CD4-positive, alpha-beta T cell (primary cell): ENCODE results near the gene PTGFRN. TPM values are rescaled to one million over a fixed set of nuclear protein-coding genes. Genes with fewer than 3 reads are reported as not detected.

Experiments used
- ATAC-seq: fragments of 200-7000 bp; cut with Tn5 transposase; one replicate; pipeline ENCODE4 v1.10.0; 2022; ENCODE audit warnings: mild to moderate bottlenecking; ENCODE audit not compliant: poor library complexity
- CTCF ChIA-PET: fragments of 350-600 bp; sonication (Branson Sonifier 250); formaldehyde crosslinking; loops from one replicate; lab custom pipeline; 2021; ENCODE audit warnings: antibody characterized with exemption, inconsistent platforms; lab: Charles Lee
- POLR2A ChIA-PET: fragments of 350-600 bp; sonication (Branson Sonifier 250); formaldehyde crosslinking; loops from one replicate; lab custom pipeline; 2021; ENCODE audit warnings: antibody characterized with exemption, inconsistent platforms; lab: Charles Lee
- DNase-seq, 14 experiments: peaks; one replicate each; pipeline ENCODE4 v3.0.0-alpha.2; 2013 to 2020; ENCODE audit warnings: mixed read lengths in 2 of 14
- H3K27ac ChIP-seq, 2 donors: one replicate each; pipeline versions ENCODE4 v1.5.1 to v1.7.0; 2013; ENCODE audit warnings: low read length in 2 of 2, low read depth in 1 of 2, mild to moderate bottlenecking in 1 of 2
- H3K27me3 ChIP-seq, 2 experiments: 1 replicate in 1 of 2; 2 replicates in 1 of 2; pipeline versions ENCODE4 v1.6.1 to v1.7.0; 2013; ENCODE audit warnings: low read length in 2 of 2, control low read depth in 1 of 2, mild to moderate bottlenecking in 1 of 2, moderate library complexity in 1 of 2; ENCODE audit not compliant: insufficient read depth in 2 of 2, control insufficient read depth in 1 of 2
- H3K36me3 ChIP-seq: one replicate; pipeline ENCODE4 v1.6.1; 2013; ENCODE audit warnings: low read length, control low read depth; ENCODE audit not compliant: insufficient read depth
- H3K4me1 ChIP-seq: one replicate; pipeline ENCODE4 v1.6.1; 2013; ENCODE audit warnings: low read length, control low read depth; ENCODE audit not compliant: insufficient read depth
- H3K4me3 ChIP-seq: one replicate; pipeline ENCODE4 v1.5.1; 2013; ENCODE audit warnings: mild to moderate bottlenecking, low read length, moderate library complexity
- H3K9me3 ChIP-seq, 2 experiments: 1 replicate in 1 of 2; 2 replicates in 1 of 2; pipeline versions ENCODE4 v1.6.1 to v1.7.0; 2013; ENCODE audit warnings: low read length in 2 of 2, mild to moderate bottlenecking in 2 of 2, control low read depth in 1 of 2, moderate library complexity in 1 of 2; ENCODE audit not compliant: control insufficient read depth in 1 of 2, insufficient read depth in 1 of 2
- H3K27ac Mint-ChIP-seq: one replicate; pipeline ENCODE4 v1.8.0; 2020; ENCODE audit warnings: mixed read lengths
- H3K27me3 Mint-ChIP-seq: one replicate; pipeline ENCODE4 v1.8.0; 2021; ENCODE audit warnings: mixed read lengths
- H3K36me3 Mint-ChIP-seq: one replicate; pipeline ENCODE4 v1.8.0; 2021; ENCODE audit warnings: low read depth, mixed read lengths
- H3K4me1 Mint-ChIP-seq: one replicate; pipeline ENCODE4 v1.8.0; 2021; ENCODE audit warnings: low read depth, mixed read lengths
- H3K4me3 Mint-ChIP-seq: one replicate; pipeline ENCODE4 v1.8.0; 2020; ENCODE audit warnings: mild to moderate bottlenecking, mixed read lengths
- H3K9me3 Mint-ChIP-seq: one replicate; pipeline ENCODE4 v1.8.0; 2020; ENCODE audit warnings: mixed read lengths
- CTCF ChIP-seq: fragments of 200-600 bp; IDR thresholded peaks from one replicate; pipeline ENCODE4 v1.8.0; 2022; ENCODE audit warnings: antibody characterized with exemption, mild to moderate bottlenecking
- intact Hi-C, 2 experiments: fragments of 100-400 bp; cut with DNase I in 1 of 2; cut with micrococcal nuclease in 1 of 2; formaldehyde crosslinking; loops; one replicate each; pipeline versions ENCODE4 v1.15.1 to v1.9.0; 2023 to 2025; cut with DNase I, micrococcal nuclease
- total RNA-seq, 174 experiments: library from RNA in 2 of 174; stranded (reverse) in 2 of 174; gene quantifications; one replicate each; pipeline ENCODE4 v1.2.3 and lab custom pipeline; 2021 to 2026

The PTGFRN gene
- total RNA-seq, 2 experiments from 2014 or later: 0.38 to 0.45 TPM

DNA sequence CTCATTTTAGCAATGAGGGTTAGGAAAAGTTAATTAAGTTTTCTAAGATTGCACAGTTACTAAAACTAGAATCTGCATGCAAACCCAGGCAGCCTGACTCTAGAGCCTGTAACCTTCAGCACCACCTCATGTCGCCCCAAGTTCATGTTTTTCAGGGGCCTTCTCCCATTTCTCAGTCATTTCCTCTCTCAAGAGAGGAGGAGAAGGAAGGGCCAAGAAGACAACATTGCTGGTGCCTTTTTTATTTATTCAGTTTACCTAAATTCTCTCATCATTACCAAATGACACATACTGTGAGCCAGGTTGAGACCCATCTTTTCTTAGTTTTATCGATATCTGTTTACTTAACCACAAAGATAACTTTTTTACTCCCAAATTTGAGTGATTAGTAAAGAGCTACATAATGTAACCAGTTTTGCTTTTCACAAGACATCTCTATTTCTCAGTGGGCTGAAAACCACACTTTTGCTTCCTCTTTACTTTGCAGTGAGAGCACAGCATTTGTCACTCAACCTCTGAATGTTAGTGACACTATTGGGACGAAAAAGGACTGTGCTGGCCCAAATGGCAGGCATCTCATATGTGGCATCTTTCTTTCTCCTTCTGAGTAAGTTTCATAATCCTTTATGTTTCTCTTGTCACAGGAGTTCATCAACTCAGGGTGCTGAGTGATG lies 91.7 kb downstream of the PTGFRN start, which contains the start of gene CD101:
CD101 (plus strand) TSS at position 507 of the 674 bp plus-strand sequence; CDS start at position 565, 58 bp downstream.
- Histone ChIP-seq H3K36me3 (no peaks in the 10 kb centered on the region), H3K4me3 (no peak within 1 kb of the TSS), H3K9me3 (no peaks in the 10 kb centered on the region), H3K4me1 (peaks cover 28% of the 10 kb centered on the region), H3K27ac (peak within 1 kb of the TSS in 1 of 2 donors; percentile 39), H3K27me3 (no peaks in the 10 kb centered on the region)
- intact Hi-C loops: loop anchor here in 1 of 2 experiments (2.0 kb wide), 1 partner anchor 15 kb away; no protein-coding TSS in a partner anchor
- no peak for TF ChIP-seq CTCF
- Mint-ChIP-seq H3K27me3 (no peaks in the 10 kb centered on the region), H3K4me3 (peak within 1 kb of the TSS; percentile 62), H3K4me1 (peaks cover 56% of the 10 kb centered on the region), H3K36me3 (no peaks in the 10 kb centered on the region), H3K27ac (peak within 1 kb of the TSS; percentile 76), H3K9me3 (peaks cover 3% of the 10 kb centered on the region)
- DNase-seq (peak in 3 of 14 experiments; percentile 43 to 52 (median 44)), ATAC-seq (peak; percentile 64)
- CTCF ChIA-PET: interaction anchor here (0.6 to 1.2 kb wide), 2 partner anchors 93 to 427 kb away, joined by 3 to 4 read pairs; no protein-coding TSS in a partner anchor
- POLR2A ChIA-PET: interaction anchor here (0.6 to 2.8 kb wide), 8 partner anchors 8 to 263 kb away, joined by 3 to 30 read pairs (median 4); partner anchors contain the start of gene TTF2

- peak overlapping the region; percentile 62 for H3K4me3 Mint-ChIP-seq
- Histone ChIP-seq H3K27ac (no peak overlapping the region), H3K9me3 (no peaks in the 10 kb centered on the region), H3K36me3 (no peaks in the 10 kb centered on the region), H3K4me1 (peaks cover 38% of the 10 kb centered on the region), H3K4me3 (no peak overlapping the region), H3K27me3 (no peaks in the 10 kb centered on the region)
- H3K27ac Mint-ChIP-seq: peak overlapping the region; percentile 76
- ChIA-PET POLR2A (interaction anchor here (2.2 kb wide), 1 partner anchor 16 kb away, joined by 11 read pairs; no protein-coding TSS in a partner anchor), CTCF (interaction anchor here (0.5 kb wide), 1 partner anchor 20 kb away, joined by 4 read pairs; no protein-coding TSS in a partner anchor)
- no peaks in the 10 kb centered on the region for H3K36me3 Mint-ChIP-seq
- H3K9me3 Mint-ChIP-seq: peaks cover 3% of the 10 kb centered on the region
- no peaks in the 10 kb centered on the region for H3K27me3 Mint-ChIP-seq
- peaks cover 72% of the 10 kb centered on the region for H3K4me1 Mint-ChIP-seq
- DNase-seq: peak in 2 of 14 experiments; percentile 35 to 39
- no peak for ATAC-seq
- no peak for TF ChIP-seq CTCF
- intact Hi-C loops: no loop called here
Observed at GRCh38 chr1:117003223-117003875, 93.6 kb downstream of the PTGFRN start.

DNA sequence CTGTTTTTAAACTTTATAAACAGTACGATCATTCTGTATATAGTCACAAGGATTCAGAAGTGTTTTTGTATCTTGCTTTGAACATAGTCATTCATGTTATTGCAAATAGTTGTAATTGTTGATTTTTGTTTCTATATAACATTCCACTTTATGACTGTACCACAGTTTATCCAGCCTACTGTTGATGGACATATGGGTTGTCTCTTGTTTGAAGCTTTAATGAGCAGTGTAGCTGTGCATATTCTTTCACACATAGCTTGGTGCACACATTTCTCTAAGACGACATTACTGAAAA lies 98.0 kb downstream of the PTGFRN start:
- POLR2A ChIA-PET: interaction anchor here (0.7 to 3.2 kb wide), 3 partner anchors 12 to 130 kb away, joined by 3 to 20 read pairs (median 9); no protein-coding TSS in a partner anchor
- H3K4me3 Mint-ChIP-seq: peak overlapping the region; percentile 79

More for the DNA sequence above, 98.0 kb downstream of the PTGFRN start:
- Mint-ChIP-seq H3K27me3 (no peaks in the 10 kb centered on the region), H3K27ac (peak overlapping the region; percentile 93), H3K36me3 (peaks cover 6% of the 10 kb centered on the region), H3K4me1 (peaks cover 74% of the 10 kb centered on the region), H3K9me3 (peaks cover 3% of the 10 kb centered on the region)
- no peak overlapping the region for H3K4me3 ChIP-seq
- no peaks in the 10 kb centered on the region for H3K27me3 ChIP-seq
- no peak for TF ChIP-seq CTCF
- CTCF ChIA-PET: interaction anchor here (0.6 kb wide), 2 partner anchors 12 to 366 kb away, joined by 3 to 4 read pairs; no protein-coding TSS in a partner anchor
- peaks cover 6% of the 10 kb centered on the region for H3K36me3 ChIP-seq
- H3K9me3 ChIP-seq: no peaks in the 10 kb centered on the region
- peaks cover 38% of the 10 kb centered on the region for H3K4me1 ChIP-seq
- intact Hi-C loops: loop anchor here in 1 of 2 experiments (2.0 kb wide), 2 partner anchors 41 to 75 kb away; no protein-coding TSS in a partner anchor
- DNase-seq (no peak), ATAC-seq (no peak)
- no peak overlapping the region for H3K27ac ChIP-seq
